Mammary epithelial cell (primary cell): ENCODE data around the gene PM20D1.

Experiments
- EZH2 ChIP-seq: IDR thresholded peaks from 2 replicates; pipeline ENCODE4 v1.6.1; 2012; ENCODE audit warnings: low read length, inconsistent platforms, borderline replicate concordance
- TF ChIP-seq, protein P1 (sequence below), 2 donors: IDR thresholded peaks in 1 of 2; conservative IDR thresholded peaks in 1 of 2; 2 replicates each; pipeline ENCODE4 v1.5.1; 2011 to 2012; ENCODE audit warnings: inconsistent platforms in 2 of 2, low read length in 2 of 2, mild to moderate bottlenecking in 2 of 2, control low read depth in 1 of 2, low read depth in 1 of 2; ENCODE audit not compliant: insufficient read depth in 1 of 2; ENCODE audit errors: extremely low read depth in 1 of 2

DNA sequence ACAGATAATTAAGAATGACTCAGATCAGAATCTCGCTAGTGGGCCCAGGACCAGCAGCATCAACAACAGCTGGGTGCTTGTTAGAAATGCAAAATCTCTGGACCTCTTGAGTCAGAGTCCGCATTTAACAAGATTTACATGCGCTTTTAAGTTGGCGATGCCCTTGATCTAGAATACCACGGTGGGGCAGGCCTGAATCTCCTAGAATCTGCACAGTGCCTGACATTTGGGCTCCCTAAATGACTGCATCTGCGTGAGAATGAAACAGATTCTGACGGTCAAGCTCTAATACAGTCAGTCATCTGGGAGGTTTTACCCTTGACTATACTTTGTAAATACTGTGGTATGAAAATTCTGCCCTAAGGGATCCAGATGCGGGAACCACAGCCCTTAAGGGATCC is 57.5 kb downstream of the PM20D1 start:
- no peak for TF ChIP-seq EZH2
- TF ChIP-seq, protein P1, sequence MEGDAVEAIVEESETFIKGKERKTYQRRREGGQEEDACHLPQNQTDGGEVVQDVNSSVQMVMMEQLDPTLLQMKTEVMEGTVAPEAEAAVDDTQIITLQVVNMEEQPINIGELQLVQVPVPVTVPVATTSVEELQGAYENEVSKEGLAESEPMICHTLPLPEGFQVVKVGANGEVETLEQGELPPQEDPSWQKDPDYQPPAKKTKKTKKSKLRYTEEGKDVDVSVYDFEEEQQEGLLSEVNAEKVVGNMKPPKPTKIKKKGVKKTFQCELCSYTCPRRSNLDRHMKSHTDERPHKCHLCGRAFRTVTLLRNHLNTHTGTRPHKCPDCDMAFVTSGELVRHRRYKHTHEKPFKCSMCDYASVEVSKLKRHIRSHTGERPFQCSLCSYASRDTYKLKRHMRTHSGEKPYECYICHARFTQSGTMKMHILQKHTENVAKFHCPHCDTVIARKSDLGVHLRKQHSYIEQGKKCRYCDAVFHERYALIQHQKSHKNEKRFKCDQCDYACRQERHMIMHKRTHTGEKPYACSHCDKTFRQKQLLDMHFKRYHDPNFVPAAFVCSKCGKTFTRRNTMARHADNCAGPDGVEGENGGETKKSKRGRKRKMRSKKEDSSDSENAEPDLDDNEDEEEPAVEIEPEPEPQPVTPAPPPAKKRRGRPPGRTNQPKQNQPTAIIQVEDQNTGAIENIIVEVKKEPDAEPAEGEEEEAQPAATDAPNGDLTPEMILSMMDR (conservative IDR thresholded peaks at IDR 0.05 in 1 of 2, IDR thresholded peaks at IDR 0.05 in 1 of 2; ENCODE audit: extremely low read depth in 1 of 2, insufficient read depth in 1 of 2, low read depth in 1 of 2, low read length in 2 of 2), result no peak
